Suppressor macrophage treated with lipopolysaccharide for 1 hour (primary cell): ENCODE measurements around the gene GOLGA6C.

Source experiments
- DNase-seq, 3 donors: peaks; one replicate each; pipeline ENCODE4 v3.0.0-alpha.2; 2020 to 2022

The GOLGA6C gene

DNA sequence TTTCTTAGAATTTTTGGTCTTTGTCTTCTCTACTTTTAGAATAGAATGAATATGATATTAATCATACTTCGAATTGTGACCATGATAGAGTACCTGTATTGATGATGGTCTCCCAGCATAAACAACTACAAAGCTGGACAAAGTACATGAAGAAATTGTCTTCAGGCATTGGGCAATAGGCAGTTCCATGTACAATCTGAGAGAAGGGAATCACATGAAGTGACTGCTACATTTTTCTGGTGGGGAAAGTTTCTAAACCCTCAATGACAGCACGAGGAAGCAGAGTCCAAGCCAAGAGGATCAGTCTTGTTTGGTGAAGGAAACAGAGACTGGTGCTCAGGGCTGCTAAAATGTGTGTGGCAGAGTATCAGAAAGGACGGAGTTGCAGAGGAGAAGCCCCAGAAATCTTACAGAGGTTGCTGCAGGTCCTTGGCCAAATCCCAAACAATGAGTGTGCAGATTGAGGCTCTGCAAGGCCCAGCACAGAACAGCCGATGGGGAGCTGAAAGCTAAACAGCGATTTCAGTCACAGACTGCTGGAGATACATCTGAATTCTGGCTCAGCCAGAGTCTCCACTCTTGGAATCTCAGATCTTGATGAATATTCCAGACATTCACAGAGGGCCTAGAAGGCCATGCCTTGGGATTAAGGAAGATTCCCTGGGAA, 61.2 kb downstream of the GOLGA6C start:
- peak in 2 of 3 donors; percentile 13 to 17 for DNase-seq
